H9 (cell line): ENCODE data around the gene CNBP. TPM values are rescaled to one million over a fixed set of nuclear protein-coding genes. Genes with fewer than 3 reads are reported as not detected.

Source experiments
- DNase-seq: peaks from one replicate; pipeline ENCODE4 v3.0.0-alpha.2; 2017
- H2AFZ ChIP-seq: one replicate; pipeline ENCODE4 v1.6.1; 2013; ENCODE audit warnings: mild to moderate bottlenecking, low read length, control low read depth, moderate library complexity
- H2AK5ac ChIP-seq: 2 replicates; pipeline ENCODE4 v1.6.1; 2013; ENCODE audit warnings: low read length, control low read depth, mixed read lengths; ENCODE audit not compliant: insufficient read length
- H2BK120ac ChIP-seq: one replicate; pipeline ENCODE4 v1.6.1; 2013; ENCODE audit warnings: low read depth, mild to moderate bottlenecking, low read length, control low read depth, inconsistent platforms; ENCODE audit not compliant: poor library complexity, severe bottlenecking
- H2BK12ac ChIP-seq: 2 replicates; pipeline ENCODE4 v1.6.1; 2013; ENCODE audit warnings: low read length, control low read depth, mixed read lengths, low read depth; ENCODE audit not compliant: insufficient read length
- H2BK15ac ChIP-seq: 2 replicates; pipeline ENCODE4 v1.6.1; 2013; ENCODE audit warnings: low read depth, low read length, control low read depth
- H2BK20ac ChIP-seq: one replicate; pipeline ENCODE4 v1.6.1; 2013; ENCODE audit warnings: low read depth, mild to moderate bottlenecking, low read length, control low read depth, inconsistent platforms; ENCODE audit not compliant: poor library complexity, severe bottlenecking
- H2BK5ac ChIP-seq: 2 replicates; pipeline ENCODE4 v1.6.1; 2013; ENCODE audit warnings: low read length, control low read depth, mixed read lengths; ENCODE audit not compliant: insufficient read length
- H3K14ac ChIP-seq: 2 replicates; pipeline ENCODE4 v1.6.1; 2013; ENCODE audit warnings: low read length, control low read depth; ENCODE audit not compliant: insufficient read depth
- H3K18ac ChIP-seq: 2 replicates; pipeline ENCODE4 v1.6.1; 2013; ENCODE audit warnings: low read depth, mild to moderate bottlenecking, mixed read lengths, low read length, control low read depth; ENCODE audit not compliant: insufficient read length
- H3K23ac ChIP-seq: 2 replicates; pipeline ENCODE4 v1.6.1; 2013; ENCODE audit warnings: low read length, control low read depth, mixed read lengths, low read depth; ENCODE audit not compliant: insufficient read length
- H3K23me2 ChIP-seq: 2 replicates; pipeline ENCODE4 v1.6.1; 2013; ENCODE audit warnings: low read depth, mild to moderate bottlenecking, mixed read lengths, low read length, control low read depth; ENCODE audit not compliant: insufficient read length, poor library complexity, severe bottlenecking
- H3K27ac ChIP-seq: 2 replicates; pipeline ENCODE4 v1.5.1; 2013; ENCODE audit warnings: low read length, control low read depth, mixed read lengths, low read depth; ENCODE audit not compliant: insufficient read length
- H3K27me3 ChIP-seq: 2 replicates; pipeline ENCODE4 v1.6.1; 2013; ENCODE audit warnings: low read length, control low read depth, inconsistent platforms; ENCODE audit not compliant: insufficient read depth
- H3K4ac ChIP-seq: 2 replicates; pipeline ENCODE4 v1.6.1; 2013; ENCODE audit warnings: low read depth, mild to moderate bottlenecking, control low read depth, inconsistent platforms, low read length, moderate library complexity
- H3K4me1 ChIP-seq: 2 replicates; pipeline ENCODE4 v1.6.1; 2013; ENCODE audit warnings: low read length, control low read depth, inconsistent platforms; ENCODE audit not compliant: insufficient read depth
- H3K4me2 ChIP-seq: 2 replicates; pipeline ENCODE4 v1.6.1; 2013; ENCODE audit warnings: low read length, control low read depth, mixed read lengths; ENCODE audit not compliant: insufficient read length, insufficient read depth
- H3K56ac ChIP-seq: 2 replicates; pipeline ENCODE4 v1.6.1; 2013; ENCODE audit warnings: low read depth, mild to moderate bottlenecking, mixed read lengths, low read length, control low read depth; ENCODE audit not compliant: insufficient read length
- H3K79me1 ChIP-seq: 2 replicates; pipeline ENCODE4 v1.6.1; 2013; ENCODE audit warnings: low read depth, mild to moderate bottlenecking, moderate library complexity, low read length, control low read depth, inconsistent platforms; ENCODE audit not compliant: insufficient read depth, poor library complexity, severe bottlenecking
- H3K79me2 ChIP-seq: 2 replicates; pipeline ENCODE4 v1.6.1; 2013; ENCODE audit warnings: low read length, control low read depth, inconsistent platforms; ENCODE audit not compliant: insufficient read depth
- H3K9ac ChIP-seq: 2 replicates; pipeline ENCODE4 v1.6.1; 2013; ENCODE audit warnings: low read length, control low read depth, mixed read lengths; ENCODE audit not compliant: insufficient read length; ENCODE audit errors: extremely low read depth
- H3K9me3 ChIP-seq: one replicate; pipeline ENCODE4 v1.6.1; 2013; ENCODE audit warnings: low read depth, low read length, inconsistent platforms; ENCODE audit not compliant: control insufficient read depth
- H3T11ph ChIP-seq: one replicate; pipeline ENCODE4 v1.6.1; 2013; ENCODE audit warnings: mild to moderate bottlenecking, low read length, control low read depth, inconsistent platforms
- H4K20me1 ChIP-seq: one replicate; pipeline ENCODE4 v1.6.1; 2013; ENCODE audit not compliant: control insufficient read depth, insufficient read length, insufficient read depth
- H4K5ac ChIP-seq: 2 replicates; pipeline ENCODE4 v1.6.1; 2013; ENCODE audit warnings: low read depth, mild to moderate bottlenecking, mixed read lengths, low read length, control low read depth; ENCODE audit not compliant: insufficient read length
- H4K8ac ChIP-seq: replicated peaks from 2 replicates; pipeline ENCODE4 v1.6.1; 2013; ENCODE audit warnings: low read length, control low read depth, mixed read lengths, low read depth; ENCODE audit not compliant: insufficient read length
- H4K91ac ChIP-seq: 2 replicates; pipeline ENCODE4 v1.6.1; 2013; ENCODE audit warnings: low read depth, mild to moderate bottlenecking, moderate library complexity, mixed read lengths, low read length, control low read depth; ENCODE audit not compliant: insufficient read length
- H3K27ac Mint-ChIP-seq, 3 experiments: 2 replicates in 2 of 3; 3 replicates in 1 of 3; pipeline ENCODE4 v1.8.0; 2020 to 2021; ENCODE audit warnings: mixed read lengths in 3 of 3, mild to moderate bottlenecking in 1 of 3, moderate library complexity in 1 of 3
- H3K27me3 Mint-ChIP-seq: 2 replicates; pipeline ENCODE4 v1.8.0; 2021; ENCODE audit warnings: low read depth, mild to moderate bottlenecking, moderate library complexity, mixed read lengths
- H3K36me3 Mint-ChIP-seq, 3 experiments: 2 replicates in 2 of 3; 3 replicates in 1 of 3; pipeline ENCODE4 v1.8.0; 2020 to 2021; ENCODE audit warnings: low read depth in 3 of 3, mixed read lengths in 3 of 3; ENCODE audit not compliant: insufficient read depth in 1 of 3
- H3K4me1 Mint-ChIP-seq, 2 experiments: 2 replicates each; pipeline ENCODE4 v1.8.0; 2020; ENCODE audit warnings: mixed read lengths in 2 of 2
- H3K4me3 Mint-ChIP-seq, 2 experiments: 2 replicates in 1 of 2; 3 replicates in 1 of 2; pipeline ENCODE4 v1.8.0; 2020 to 2021; ENCODE audit warnings: mild to moderate bottlenecking in 2 of 2, mixed read lengths in 2 of 2, moderate library complexity in 1 of 2
- H3K9me3 Mint-ChIP-seq, 2 experiments: 2 replicates in 1 of 2; 3 replicates in 1 of 2; pipeline ENCODE4 v1.8.0; 2020; ENCODE audit warnings: mild to moderate bottlenecking in 2 of 2, mixed read lengths in 2 of 2, moderate library complexity in 1 of 2
- CTCF ChIP-seq: fragments of 200-600 bp; sonication (generic); conservative IDR thresholded peaks from 3 replicates; pipeline ENCODE4 v1.8.0; 2021; ENCODE audit warnings: antibody characterized with exemption, mild to moderate bottlenecking
- WGBS: extraction: QIAGEN DNeasy Blood & Tissue Kit; methylation state at CpG from one replicate; pipeline ENCODE4 v1.1.7; 2013; ENCODE audit warnings: missing lambda C conversion rate, low lambda C conversion rate, mixed read lengths; ENCODE audit not compliant: insufficient read length; ENCODE audit errors: extremely low coverage; 5-methylcytosine and 5-hydroxymethylcytosine counted together
- total RNA-seq: library from RNA; stranded (reverse); gene quantifications from 2 replicates; pipeline ENCODE4 v1.2.1, GENCODE V29; 2021

Gene CNBP
- total RNA-seq, 1 experiment from 2014 or later, result 433 TPM

GRCh38 chr3:129218742-129219141, 35.0 kb upstream of the CNBP start:
- no peak overlapping the region for H2BK15ac ChIP-seq
- Mint-ChIP-seq H3K9me3 (no peaks in the 10 kb centered on the region), H3K36me3 (no peaks in the 10 kb centered on the region), H3K4me1 (no peaks in the 10 kb centered on the region), H3K4me3 (no peak overlapping the region), H3K27me3 (peaks cover 10% of the 10 kb centered on the region), H3K27ac (no peak overlapping the region; a peak in 1 of 7 replicates)
- H4K5ac ChIP-seq, result no peak overlapping the region
- no peaks in the 10 kb centered on the region for H3K4me1 ChIP-seq
- no peak overlapping the region for H2BK120ac ChIP-seq
- DNase-seq, result no peak
- H3K14ac ChIP-seq, result no peak overlapping the region
- no peak for TF ChIP-seq CTCF
- H3T11ph ChIP-seq, result no peak overlapping the region
- H2AFZ ChIP-seq, result no peak overlapping the region
- H3K4me2 ChIP-seq, result no peak overlapping the region
- H4K8ac ChIP-seq, result no peak overlapping the region
- H3K4ac ChIP-seq, result no peak overlapping the region
- WGBS, result no CpG with 5 or more reads among the region's 2 CpGs
- H3K23me2 ChIP-seq, result no peaks in the 10 kb centered on the region
- no peak overlapping the region for H3K18ac ChIP-seq
- no peaks in the 10 kb centered on the region for H3K27me3 ChIP-seq
- no peaks in the 10 kb centered on the region for H3K9me3 ChIP-seq
- H2BK20ac ChIP-seq, result no peak overlapping the region
- no peaks in the 10 kb centered on the region for H3K79me1 ChIP-seq
- H3K79me2 ChIP-seq, result no peaks in the 10 kb centered on the region
- no peak overlapping the region for H3K23ac ChIP-seq
- no peak overlapping the region for H4K91ac ChIP-seq
- no peak overlapping the region for H2BK5ac ChIP-seq
- H3K27ac ChIP-seq, result no peak overlapping the region
- no peaks in the 10 kb centered on the region for H4K20me1 ChIP-seq
- H2BK12ac ChIP-seq, result no peak overlapping the region
- H2AK5ac ChIP-seq, result no peak overlapping the region
- no peak overlapping the region for H3K9ac ChIP-seq
- no peak overlapping the region for H3K56ac ChIP-seq
